PC-3 (cell line): ENCODE measurements around the gene SLIT1.

ENCODE experiments used
- EZH2 ChIP-seq: fragments of 300-600 bp; sonication (generic); IDR thresholded peaks from one replicate; pipeline ENCODE4 v1.6.1; 2017; ENCODE audit warnings: antibody characterized with exemption, mild to moderate bottlenecking, low read length; ENCODE audit not compliant: unreplicated experiment
- TF ChIP-seq, protein P1 (sequence below): fragments of 300-600 bp; sonication (generic); conservative IDR thresholded peaks from 2 replicates; pipeline ENCODE4 v1.5.1; 2017; ENCODE audit warnings: antibody characterized with exemption, low read depth, mild to moderate bottlenecking, low read length

DNA sequence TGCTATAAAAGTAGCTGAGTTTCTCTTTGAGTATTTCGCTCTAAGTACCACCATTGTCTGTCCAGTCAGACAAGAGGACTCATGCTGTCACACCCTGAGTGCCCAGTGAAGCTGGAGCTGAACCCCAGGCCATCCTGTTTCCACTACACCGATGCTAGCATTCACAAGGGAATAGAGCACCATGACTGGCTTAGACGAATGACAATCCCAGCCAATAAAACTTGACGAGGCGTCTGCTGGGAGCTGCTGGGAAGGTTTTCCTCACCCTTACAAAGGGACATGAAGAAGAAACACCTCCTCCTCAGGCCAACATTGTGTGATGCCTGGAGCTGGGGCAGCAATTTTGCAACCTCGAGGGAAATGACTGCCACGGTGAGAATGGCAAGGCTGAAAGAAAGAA is 17.5 kb upstream of the SLIT1 start:
- TF ChIP-seq, protein P1, sequence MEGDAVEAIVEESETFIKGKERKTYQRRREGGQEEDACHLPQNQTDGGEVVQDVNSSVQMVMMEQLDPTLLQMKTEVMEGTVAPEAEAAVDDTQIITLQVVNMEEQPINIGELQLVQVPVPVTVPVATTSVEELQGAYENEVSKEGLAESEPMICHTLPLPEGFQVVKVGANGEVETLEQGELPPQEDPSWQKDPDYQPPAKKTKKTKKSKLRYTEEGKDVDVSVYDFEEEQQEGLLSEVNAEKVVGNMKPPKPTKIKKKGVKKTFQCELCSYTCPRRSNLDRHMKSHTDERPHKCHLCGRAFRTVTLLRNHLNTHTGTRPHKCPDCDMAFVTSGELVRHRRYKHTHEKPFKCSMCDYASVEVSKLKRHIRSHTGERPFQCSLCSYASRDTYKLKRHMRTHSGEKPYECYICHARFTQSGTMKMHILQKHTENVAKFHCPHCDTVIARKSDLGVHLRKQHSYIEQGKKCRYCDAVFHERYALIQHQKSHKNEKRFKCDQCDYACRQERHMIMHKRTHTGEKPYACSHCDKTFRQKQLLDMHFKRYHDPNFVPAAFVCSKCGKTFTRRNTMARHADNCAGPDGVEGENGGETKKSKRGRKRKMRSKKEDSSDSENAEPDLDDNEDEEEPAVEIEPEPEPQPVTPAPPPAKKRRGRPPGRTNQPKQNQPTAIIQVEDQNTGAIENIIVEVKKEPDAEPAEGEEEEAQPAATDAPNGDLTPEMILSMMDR = no peak
- no peak for TF ChIP-seq EZH2
